ENCODE measurements around the gene GMCL1. TPM values are rescaled to one million over a fixed set of nuclear protein-coding genes. Genes with fewer than 3 reads are reported as not detected.

GMCL1 gene
- total and polyA plus RNA-seq, 2 of the 13 experiments (the other 11 are each of a cell fraction or from before 2014, with no cell fraction given): 18.7 to 24.0 TPM

DNA sequence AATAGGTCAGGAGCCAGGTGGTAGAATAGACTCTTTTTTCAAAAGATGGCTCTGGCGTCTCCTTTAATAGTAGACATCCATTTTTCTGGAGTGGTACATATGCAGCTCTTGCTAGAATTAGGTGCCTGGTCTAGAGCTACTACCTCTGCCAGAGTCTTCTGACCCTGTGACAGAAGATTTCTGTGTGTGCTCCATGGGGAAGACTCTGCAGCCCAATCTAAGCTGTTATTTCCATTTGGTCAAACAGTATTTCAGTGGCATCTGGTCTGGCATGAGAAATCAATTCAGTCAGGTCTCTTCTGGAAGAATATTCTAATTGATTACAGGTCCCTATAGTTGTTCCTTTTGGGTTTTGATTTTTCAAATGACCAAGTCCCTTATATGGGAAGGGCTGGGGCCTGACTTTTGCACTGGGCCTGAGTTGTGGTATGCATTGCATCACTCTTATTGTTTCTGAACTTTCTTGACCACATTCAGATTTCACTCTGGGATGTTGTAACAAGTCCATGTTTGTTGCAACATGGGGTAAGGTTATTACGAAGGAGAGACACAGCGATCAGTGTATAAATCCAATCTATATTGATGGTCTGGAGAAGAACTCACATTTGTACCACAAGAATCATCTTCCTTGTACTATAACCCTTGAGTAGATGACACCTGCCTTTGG, 97.5 kb downstream of the GMCL1 start (continued):
- no peak for TF ChIP-seq CHCHD3 (CRISPR knock-in tag; IDR thresholded peaks at IDR 0.05)
- TF ChIP-seq, protein P1, sequence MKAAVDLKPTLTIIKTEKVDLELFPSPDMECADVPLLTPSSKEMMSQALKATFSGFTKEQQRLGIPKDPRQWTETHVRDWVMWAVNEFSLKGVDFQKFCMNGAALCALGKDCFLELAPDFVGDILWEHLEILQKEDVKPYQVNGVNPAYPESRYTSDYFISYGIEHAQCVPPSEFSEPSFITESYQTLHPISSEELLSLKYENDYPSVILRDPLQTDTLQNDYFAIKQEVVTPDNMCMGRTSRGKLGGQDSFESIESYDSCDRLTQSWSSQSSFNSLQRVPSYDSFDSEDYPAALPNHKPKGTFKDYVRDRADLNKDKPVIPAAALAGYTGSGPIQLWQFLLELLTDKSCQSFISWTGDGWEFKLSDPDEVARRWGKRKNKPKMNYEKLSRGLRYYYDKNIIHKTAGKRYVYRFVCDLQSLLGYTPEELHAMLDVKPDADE (CRISPR knock-in tag; IDR thresholded peaks at IDR 0.05): no peak
- TF ChIP-seq, protein P2, sequence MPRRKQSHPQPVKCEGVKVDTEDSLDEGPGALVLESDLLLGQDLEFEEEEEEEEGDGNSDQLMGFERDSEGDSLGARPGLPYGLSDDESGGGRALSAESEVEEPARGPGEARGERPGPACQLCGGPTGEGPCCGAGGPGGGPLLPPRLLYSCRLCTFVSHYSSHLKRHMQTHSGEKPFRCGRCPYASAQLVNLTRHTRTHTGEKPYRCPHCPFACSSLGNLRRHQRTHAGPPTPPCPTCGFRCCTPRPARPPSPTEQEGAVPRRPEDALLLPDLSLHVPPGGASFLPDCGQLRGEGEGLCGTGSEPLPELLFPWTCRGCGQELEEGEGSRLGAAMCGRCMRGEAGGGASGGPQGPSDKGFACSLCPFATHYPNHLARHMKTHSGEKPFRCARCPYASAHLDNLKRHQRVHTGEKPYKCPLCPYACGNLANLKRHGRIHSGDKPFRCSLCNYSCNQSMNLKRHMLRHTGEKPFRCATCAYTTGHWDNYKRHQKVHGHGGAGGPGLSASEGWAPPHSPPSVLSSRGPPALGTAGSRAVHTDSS (CRISPR knock-in tag; conservative IDR thresholded peaks at IDR 0.05): no peak
- TF ChIP-seq, protein P3, sequence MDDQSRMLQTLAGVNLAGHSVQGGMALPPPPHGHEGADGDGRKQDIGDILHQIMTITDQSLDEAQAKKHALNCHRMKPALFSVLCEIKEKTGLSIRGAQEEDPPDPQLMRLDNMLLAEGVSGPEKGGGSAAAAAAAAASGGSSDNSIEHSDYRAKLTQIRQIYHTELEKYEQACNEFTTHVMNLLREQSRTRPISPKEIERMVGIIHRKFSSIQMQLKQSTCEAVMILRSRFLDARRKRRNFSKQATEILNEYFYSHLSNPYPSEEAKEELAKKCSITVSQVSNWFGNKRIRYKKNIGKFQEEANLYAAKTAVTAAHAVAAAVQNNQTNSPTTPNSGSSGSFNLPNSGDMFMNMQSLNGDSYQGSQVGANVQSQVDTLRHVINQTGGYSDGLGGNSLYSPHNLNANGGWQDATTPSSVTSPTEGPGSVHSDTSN (CRISPR knock-in tag; IDR thresholded peaks at IDR 0.05; ENCODE audit: borderline replicate concordance): no peak
- TF ChIP-seq ZNF329 (CRISPR knock-in tag; IDR thresholded peaks at IDR 0.05; ENCODE audit: low read depth): no peak
- TF ChIP-seq ZNF263 (CRISPR knock-in tag; IDR thresholded peaks at IDR 0.05): peak; percentile 76
- no peak for TF ChIP-seq ZNF773 (CRISPR knock-in tag; IDR thresholded peaks at IDR 0.05; ENCODE audit: borderline replicate concordance)
- no peak for TF ChIP-seq REPIN1 (CRISPR knock-in tag; IDR thresholded peaks at IDR 0.05; ENCODE audit: borderline replicate concordance, low read depth)
- TF ChIP-seq U2AF2 (IDR thresholded peaks at IDR 0.05; ENCODE audit: low read depth, low read length): no peak
- TF ChIP-seq, protein P4, sequence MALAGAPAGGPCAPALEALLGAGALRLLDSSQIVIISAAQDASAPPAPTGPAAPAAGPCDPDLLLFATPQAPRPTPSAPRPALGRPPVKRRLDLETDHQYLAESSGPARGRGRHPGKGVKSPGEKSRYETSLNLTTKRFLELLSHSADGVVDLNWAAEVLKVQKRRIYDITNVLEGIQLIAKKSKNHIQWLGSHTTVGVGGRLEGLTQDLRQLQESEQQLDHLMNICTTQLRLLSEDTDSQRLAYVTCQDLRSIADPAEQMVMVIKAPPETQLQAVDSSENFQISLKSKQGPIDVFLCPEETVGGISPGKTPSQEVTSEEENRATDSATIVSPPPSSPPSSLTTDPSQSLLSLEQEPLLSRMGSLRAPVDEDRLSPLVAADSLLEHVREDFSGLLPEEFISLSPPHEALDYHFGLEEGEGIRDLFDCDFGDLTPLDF (CRISPR knock-in tag; IDR thresholded peaks at IDR 0.05): no peak
- TF ChIP-seq HNRNPH1 (optimal IDR thresholded peaks at IDR 0.05; ENCODE audit: low read depth, low read length): no peak
- TF ChIP-seq, protein P5, sequence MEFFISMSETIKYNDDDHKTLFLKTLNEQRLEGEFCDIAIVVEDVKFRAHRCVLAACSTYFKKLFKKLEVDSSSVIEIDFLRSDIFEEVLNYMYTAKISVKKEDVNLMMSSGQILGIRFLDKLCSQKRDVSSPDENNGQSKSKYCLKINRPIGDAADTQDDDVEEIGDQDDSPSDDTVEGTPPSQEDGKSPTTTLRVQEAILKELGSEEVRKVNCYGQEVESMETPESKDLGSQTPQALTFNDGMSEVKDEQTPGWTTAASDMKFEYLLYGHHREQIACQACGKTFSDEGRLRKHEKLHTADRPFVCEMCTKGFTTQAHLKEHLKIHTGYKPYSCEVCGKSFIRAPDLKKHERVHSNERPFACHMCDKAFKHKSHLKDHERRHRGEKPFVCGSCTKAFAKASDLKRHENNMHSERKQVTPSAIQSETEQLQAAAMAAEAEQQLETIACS (CRISPR knock-in tag; IDR thresholded peaks at IDR 0.05): no peak
- no peak for TF ChIP-seq ZNF230 (CRISPR knock-in tag; IDR thresholded peaks at IDR 0.05)
- no peak for TF ChIP-seq FOXA1 (IDR thresholded peaks at IDR 0.05)
- TF ChIP-seq FOXA1 (CRISPR knock-in tag; IDR thresholded peaks at IDR 0.05): peak; percentile 72
- TF ChIP-seq, protein P6, sequence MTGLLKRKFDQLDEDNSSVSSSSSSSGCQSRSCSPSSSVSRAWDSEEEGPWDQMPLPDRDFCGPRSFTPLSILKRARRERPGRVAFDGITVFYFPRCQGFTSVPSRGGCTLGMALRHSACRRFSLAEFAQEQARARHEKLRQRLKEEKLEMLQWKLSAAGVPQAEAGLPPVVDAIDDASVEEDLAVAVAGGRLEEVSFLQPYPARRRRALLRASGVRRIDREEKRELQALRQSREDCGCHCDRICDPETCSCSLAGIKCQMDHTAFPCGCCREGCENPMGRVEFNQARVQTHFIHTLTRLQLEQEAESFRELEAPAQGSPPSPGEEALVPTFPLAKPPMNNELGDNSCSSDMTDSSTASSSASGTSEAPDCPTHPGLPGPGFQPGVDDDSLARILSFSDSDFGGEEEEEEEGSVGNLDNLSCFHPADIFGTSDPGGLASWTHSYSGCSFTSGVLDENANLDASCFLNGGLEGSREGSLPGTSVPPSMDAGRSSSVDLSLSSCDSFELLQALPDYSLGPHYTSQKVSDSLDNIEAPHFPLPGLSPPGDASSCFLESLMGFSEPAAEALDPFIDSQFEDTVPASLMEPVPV (CRISPR knock-in tag; IDR thresholded peaks at IDR 0.05): no peak
- TF ChIP-seq RAD21 (CRISPR knock-in tag; IDR thresholded peaks at IDR 0.05): 0 out of 2 replicates have a peak, but pooled peaks have one; percentile 14
- TF ChIP-seq, protein P7, sequence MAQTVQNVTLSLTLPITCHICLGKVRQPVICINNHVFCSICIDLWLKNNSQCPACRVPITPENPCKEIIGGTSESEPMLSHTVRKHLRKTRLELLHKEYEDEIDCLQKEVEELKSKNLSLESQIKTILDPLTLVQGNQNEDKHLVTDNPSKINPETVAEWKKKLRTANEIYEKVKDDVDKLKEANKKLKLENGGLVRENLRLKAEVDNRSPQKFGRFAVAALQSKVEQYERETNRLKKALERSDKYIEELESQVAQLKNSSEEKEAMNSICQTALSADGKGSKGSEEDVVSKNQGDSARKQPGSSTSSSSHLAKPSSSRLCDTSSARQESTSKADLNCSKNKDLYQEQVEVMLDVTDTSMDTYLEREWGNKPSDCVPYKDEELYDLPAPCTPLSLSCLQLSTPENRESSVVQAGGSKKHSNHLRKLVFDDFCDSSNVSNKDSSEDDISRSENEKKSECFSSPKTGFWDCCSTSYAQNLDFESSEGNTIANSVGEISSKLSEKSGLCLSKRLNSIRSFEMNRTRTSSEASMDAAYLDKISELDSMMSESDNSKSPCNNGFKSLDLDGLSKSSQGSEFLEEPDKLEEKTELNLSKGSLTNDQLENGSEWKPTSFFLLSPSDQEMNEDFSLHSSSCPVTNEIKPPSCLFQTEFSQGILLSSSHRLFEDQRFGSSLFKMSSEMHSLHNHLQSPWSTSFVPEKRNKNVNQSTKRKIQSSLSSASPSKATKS (CRISPR knock-in tag; IDR thresholded peaks at IDR 0.05): no peak
